ENCODE measurements around the gene ARID1B. TPM values are rescaled to one million over a fixed set of nuclear protein-coding genes. Genes with fewer than 3 reads are reported as not detected.

Gene ARID1B
- total RNA-seq, 1 donor from 2014 or later: 18.5 TPM

DNA sequence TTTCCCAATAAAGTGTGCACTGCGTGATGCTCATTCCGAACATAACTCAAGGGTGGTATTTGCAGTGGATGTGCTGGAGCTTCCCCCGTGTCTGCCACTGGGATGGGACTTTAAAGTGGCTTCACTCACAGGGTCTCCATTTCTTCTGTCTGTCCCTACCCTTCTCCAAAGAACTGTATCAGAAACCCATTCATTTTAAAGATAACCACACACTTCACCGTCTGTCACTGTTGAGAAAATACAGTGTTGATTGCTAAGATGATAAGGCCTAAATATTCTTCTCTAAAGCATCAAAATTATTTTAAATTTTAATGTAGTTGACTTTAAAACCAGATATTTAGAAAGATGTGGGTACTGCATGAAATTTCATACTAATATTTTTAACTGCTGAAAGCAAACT is 384.7 kb downstream of the ARID1B start:
- no peak for DNase-seq (ENCODE audit: low read depth)
- no peak overlapping the region for H3K4me3 ChIP-seq (ENCODE audit: low read depth, low read length)
- TF ChIP-seq, protein P1, sequence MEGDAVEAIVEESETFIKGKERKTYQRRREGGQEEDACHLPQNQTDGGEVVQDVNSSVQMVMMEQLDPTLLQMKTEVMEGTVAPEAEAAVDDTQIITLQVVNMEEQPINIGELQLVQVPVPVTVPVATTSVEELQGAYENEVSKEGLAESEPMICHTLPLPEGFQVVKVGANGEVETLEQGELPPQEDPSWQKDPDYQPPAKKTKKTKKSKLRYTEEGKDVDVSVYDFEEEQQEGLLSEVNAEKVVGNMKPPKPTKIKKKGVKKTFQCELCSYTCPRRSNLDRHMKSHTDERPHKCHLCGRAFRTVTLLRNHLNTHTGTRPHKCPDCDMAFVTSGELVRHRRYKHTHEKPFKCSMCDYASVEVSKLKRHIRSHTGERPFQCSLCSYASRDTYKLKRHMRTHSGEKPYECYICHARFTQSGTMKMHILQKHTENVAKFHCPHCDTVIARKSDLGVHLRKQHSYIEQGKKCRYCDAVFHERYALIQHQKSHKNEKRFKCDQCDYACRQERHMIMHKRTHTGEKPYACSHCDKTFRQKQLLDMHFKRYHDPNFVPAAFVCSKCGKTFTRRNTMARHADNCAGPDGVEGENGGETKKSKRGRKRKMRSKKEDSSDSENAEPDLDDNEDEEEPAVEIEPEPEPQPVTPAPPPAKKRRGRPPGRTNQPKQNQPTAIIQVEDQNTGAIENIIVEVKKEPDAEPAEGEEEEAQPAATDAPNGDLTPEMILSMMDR (conservative IDR thresholded peaks at IDR 0.05; ENCODE audit: low read depth, low read length): no peak

DNA sequence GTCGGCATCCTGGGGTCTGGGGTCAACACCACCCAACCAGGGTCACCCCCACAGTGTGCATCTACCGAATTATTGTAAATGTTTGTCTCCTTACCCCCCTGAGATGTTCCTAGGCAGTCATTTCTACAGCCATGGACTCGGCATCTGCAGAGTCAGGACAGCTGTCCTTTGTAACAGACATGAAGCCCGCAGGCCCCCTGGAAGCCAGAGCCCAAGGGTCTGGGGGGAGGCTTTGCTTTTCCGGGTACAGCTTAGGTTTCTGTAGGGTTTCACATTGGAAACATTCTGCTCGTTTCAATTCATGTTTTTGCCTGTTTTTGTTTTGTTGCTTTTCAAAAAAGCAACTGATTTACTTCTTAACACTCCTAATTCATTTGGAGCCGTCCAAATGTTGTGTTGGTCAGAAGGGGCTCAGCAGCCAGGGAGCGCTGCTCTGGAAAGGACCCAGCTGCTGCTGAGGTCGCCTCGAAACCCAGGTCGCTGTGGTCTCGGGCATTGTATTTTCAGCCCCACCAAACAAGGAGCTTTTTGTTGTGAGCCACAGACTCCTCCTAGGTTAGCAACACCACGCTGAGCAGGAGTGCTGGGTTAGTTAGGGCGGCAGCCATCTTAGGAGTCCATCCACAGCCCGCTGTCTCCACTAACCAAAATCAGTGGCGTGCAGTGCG is 385.7 kb downstream of the ARID1B start:
- H3K4me3 ChIP-seq (ENCODE audit: low read depth, low read length): no peak overlapping the region
- DNase-seq (ENCODE audit: low read depth): no peak
- TF ChIP-seq, protein P1 (conservative IDR thresholded peaks at IDR 0.05; ENCODE audit: low read depth, low read length): no peak

DNA sequence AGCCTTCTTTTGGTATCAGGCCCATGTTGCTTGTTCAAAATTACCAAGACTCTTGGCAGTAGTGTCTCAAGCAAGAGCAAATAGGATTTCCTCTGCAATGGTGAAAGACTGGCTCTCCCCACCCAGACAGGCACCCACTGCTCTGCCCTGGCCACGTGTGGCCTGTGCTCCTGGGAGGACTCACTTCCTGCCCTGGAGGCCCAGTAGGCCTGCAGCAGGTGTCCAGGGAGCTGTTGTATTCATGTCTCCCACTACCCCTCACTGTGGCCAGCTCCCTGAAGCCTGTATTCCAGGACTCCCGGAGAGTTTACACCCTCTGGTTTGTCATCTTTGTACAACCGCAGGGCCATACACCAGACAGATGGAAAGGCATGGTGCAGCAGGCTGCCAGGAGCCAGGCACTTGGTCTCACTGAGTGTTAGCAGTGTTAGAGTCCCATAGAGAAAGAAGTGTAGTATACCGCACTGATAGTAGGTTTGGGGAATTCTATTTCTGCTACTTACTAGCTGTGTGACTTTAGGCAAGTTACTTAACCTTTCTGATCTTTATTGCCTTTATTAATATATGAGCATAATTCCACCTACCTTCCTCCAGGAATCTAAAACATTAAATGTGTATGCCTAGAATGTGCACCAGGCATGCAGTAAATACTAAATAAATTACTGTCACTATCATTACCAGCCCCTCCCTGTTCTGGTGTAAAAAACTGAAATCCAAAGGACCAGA is 386.4 kb downstream of the ARID1B start:
- H3K4me3 ChIP-seq (ENCODE audit: low read depth, low read length): no peak overlapping the region
- TF ChIP-seq, protein P1 (conservative IDR thresholded peaks at IDR 0.05; ENCODE audit: low read depth, low read length): no peak
- no peak for DNase-seq (ENCODE audit: low read depth)

DNA sequence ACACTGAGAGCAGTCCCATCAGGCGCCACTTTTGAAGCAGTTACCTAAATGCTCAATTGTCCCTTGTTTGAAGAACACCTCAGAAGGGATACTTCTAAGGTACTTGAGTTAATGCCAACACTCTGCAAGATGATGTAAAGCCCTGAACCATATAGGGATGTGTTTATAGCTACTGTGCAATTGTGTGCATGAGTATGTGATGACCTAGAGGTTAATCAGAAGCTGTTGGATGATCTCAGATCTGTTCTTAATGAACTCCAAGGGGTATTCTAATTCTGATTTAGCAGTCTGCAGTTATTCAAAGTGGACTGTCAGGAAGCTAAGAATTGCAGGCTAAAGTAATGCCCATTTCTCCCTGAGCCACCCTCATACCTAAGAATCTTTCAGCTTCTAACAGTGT is 387.8 kb downstream of the ARID1B start:
- no peak for DNase-seq (ENCODE audit: low read depth)
- H3K4me3 ChIP-seq (ENCODE audit: low read depth, low read length): no peak overlapping the region
- TF ChIP-seq, protein P1 (conservative IDR thresholded peaks at IDR 0.05; ENCODE audit: low read depth, low read length): no peak

DNA sequence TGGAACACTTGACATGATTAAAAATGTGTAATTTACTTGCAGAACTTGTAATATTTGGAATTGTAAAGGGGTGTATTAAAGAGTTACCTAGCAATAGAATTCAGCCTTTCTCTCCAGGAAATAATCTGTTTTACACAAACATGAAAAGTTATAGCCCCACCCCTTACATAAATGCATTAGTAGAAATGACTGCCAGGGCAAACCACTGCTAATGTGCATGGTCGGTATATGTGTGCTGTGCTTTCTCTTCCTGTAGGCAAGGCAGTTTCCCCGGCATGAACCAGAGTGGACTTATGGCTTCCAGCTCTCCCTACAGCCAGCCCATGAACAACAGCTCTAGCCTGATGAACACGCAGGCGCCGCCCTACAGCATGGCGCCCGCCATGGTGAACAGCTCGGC is 389.6 kb downstream of the ARID1B start:
- H3K4me3 ChIP-seq (ENCODE audit: low read depth, low read length): no peak overlapping the region
- DNase-seq (ENCODE audit: low read depth): no peak
- TF ChIP-seq, protein P1 (conservative IDR thresholded peaks at IDR 0.05; ENCODE audit: low read depth, low read length): no peak

DNA sequence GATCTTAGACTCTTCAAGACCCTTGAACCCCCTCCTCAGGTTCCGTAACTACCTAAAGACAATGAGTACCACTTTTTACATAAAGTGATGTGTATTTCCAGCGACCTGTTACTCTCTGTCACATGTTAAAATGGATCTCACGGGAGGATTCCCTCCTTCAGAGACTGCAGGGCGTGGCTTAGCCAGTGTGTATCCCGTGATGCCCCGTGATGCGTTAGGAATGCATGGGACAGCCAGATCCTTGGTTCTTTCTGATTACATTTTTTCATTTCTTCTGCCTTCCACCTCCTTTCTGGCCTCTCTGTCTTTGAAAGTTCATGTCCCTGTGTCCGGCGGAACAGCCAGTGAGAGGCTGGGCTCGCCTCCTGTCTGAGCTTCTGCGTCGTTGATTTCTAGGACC is 390.7 kb downstream of the ARID1B start:
- TF ChIP-seq, protein P1 (conservative IDR thresholded peaks at IDR 0.05; ENCODE audit: low read depth, low read length): no peak
- DNase-seq (ENCODE audit: low read depth): no peak
- H3K4me3 ChIP-seq (ENCODE audit: low read depth, low read length): no peak overlapping the region

Measured in epithelial cell of proximal tubule (primary cell).